Lung (tissue), 12 donors: ENCODE data around the gene PTPRD. TPM values are rescaled to one million over a fixed set of nuclear protein-coding genes. Genes with fewer than 3 reads are reported as not detected.

Source experiments
- ATAC-seq: fragments of 200-7000 bp; cut with Tn5 transposase; one replicate; pipeline ENCODE4 v1.9.1; 2020; ENCODE audit warnings: moderate number of reproducible peaks; ENCODE audit not compliant: insufficient read depth, low FRiP score
- DNase-seq, 3 donors: peaks; one replicate each; pipeline ENCODE4 v3.0.0-alpha.2; 2013 to 2017
- H3K27ac ChIP-seq, 2 donors: one replicate each; pipeline ENCODE4 v1.5.1; 2013; ENCODE audit warnings: mild to moderate bottlenecking in 2 of 2, moderate library complexity in 2 of 2, control low read depth in 1 of 2, inconsistent platforms in 1 of 2, low read depth in 1 of 2, low read length in 1 of 2
- H3K27me3 ChIP-seq, 3 donors: one replicate each; pipeline ENCODE4 v1.5.1; 2013; ENCODE audit warnings: low read length in 2 of 3; ENCODE audit not compliant: control insufficient read depth in 3 of 3, insufficient read depth in 3 of 3
- H3K36me3 ChIP-seq, 4 donors: one replicate each; pipeline ENCODE4 v1.5.1; 2013; ENCODE audit warnings: low read length in 4 of 4, mild to moderate bottlenecking in 1 of 4, moderate library complexity in 1 of 4; ENCODE audit not compliant: control insufficient read depth in 4 of 4, insufficient read depth in 4 of 4
- H3K4me1 ChIP-seq, 5 donors: one replicate each; pipeline ENCODE4 v1.5.1; 2013; ENCODE audit warnings: low read length in 5 of 5, mild to moderate bottlenecking in 2 of 5, moderate library complexity in 1 of 5; ENCODE audit not compliant: control insufficient read depth in 5 of 5, insufficient read depth in 5 of 5
- H3K4me3 ChIP-seq: one replicate; pipeline ENCODE4 v1.5.1; 2013; ENCODE audit warnings: mild to moderate bottlenecking, control low read depth, moderate library complexity
- H3K9ac ChIP-seq, 2 donors: one replicate each; pipeline ENCODE4 v1.5.1; 2013; ENCODE audit warnings: low read length in 2 of 2, control low read depth in 1 of 2; ENCODE audit not compliant: insufficient read depth in 1 of 2
- H3K9me3 ChIP-seq, 4 donors: one replicate each; pipeline ENCODE4 v1.5.1; 2013; ENCODE audit warnings: low read length in 3 of 4, mild to moderate bottlenecking in 1 of 4, moderate library complexity in 1 of 4; ENCODE audit not compliant: control insufficient read depth in 4 of 4, insufficient read depth in 3 of 4
- WGBS, 2 donors: extraction: QIAGEN DNeasy Blood & Tissue Kit; methylation state at CpG; one replicate each; pipeline ENCODE4 v1.1.7; 2013; 5-methylcytosine and 5-hydroxymethylcytosine counted together
- polyA plus RNA-seq, 2 donors: library from polyadenylated mRNA; stranded (reverse); fragments of 200-250 nt; gene quantifications; one replicate each; pipeline ENCODE4 v1.2.1, GENCODE V29; 2013
- total RNA-seq, 2 donors: library from RNA; depleted of rRNA in 1 of 2; stranded (reverse); fragments of >200 nt in 1 of 2; gene quantifications; one replicate each; pipeline ENCODE4 v1.2.1, GENCODE V29; 2014 to 2021
- TF ChIP-seq, protein P1 (sequence below): IDR thresholded peaks from 2 replicates; pipeline ENCODE4 v1.5.1; 2012; ENCODE audit warnings: mild to moderate bottlenecking; ENCODE audit errors: control extremely low read depth, extremely low read depth
- donor health status: control.
- donor health status: control.
- donor health status: Bipolar disorder and iron deficiency.
- donor health status: healthy.
- donor health status: DM: yes; HTN: yes; CAD: no.

Gene PTPRD
- total and polyA plus RNA-seq, 4 donors: 1.9 to 145 (median 13.7) TPM

DNA sequence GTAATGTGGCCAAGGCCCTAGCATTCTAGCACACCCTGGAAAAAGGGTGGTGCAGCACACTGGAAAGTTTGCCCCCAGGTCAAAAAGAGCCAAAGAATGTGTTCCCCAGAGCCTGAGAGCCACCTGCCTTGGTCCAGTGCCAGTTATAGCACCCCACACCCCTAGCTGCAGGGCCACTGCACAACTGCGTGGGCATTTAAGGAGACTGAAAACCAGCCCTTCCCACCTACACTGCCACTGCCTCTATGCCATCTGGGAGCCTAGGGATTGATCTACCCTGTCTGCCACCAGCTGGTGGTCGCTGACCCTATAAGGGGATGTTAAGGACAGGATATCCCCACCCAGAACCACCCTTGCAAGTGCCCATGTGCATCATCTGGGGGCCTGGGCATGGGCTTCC lies 38.2 kb upstream of the PTPRD start:
- TF ChIP-seq, protein P1, sequence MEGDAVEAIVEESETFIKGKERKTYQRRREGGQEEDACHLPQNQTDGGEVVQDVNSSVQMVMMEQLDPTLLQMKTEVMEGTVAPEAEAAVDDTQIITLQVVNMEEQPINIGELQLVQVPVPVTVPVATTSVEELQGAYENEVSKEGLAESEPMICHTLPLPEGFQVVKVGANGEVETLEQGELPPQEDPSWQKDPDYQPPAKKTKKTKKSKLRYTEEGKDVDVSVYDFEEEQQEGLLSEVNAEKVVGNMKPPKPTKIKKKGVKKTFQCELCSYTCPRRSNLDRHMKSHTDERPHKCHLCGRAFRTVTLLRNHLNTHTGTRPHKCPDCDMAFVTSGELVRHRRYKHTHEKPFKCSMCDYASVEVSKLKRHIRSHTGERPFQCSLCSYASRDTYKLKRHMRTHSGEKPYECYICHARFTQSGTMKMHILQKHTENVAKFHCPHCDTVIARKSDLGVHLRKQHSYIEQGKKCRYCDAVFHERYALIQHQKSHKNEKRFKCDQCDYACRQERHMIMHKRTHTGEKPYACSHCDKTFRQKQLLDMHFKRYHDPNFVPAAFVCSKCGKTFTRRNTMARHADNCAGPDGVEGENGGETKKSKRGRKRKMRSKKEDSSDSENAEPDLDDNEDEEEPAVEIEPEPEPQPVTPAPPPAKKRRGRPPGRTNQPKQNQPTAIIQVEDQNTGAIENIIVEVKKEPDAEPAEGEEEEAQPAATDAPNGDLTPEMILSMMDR: no peak
- no peaks in the 10 kb centered on the region for H3K36me3 ChIP-seq
- no peak overlapping the region for H3K4me3 ChIP-seq
- no peak overlapping the region for H3K9ac ChIP-seq
- no peaks in the 10 kb centered on the region for H3K4me1 ChIP-seq
- ATAC-seq: no peak
- 81 to 86% methylated on average over 2 of the region's 2 CpGs for WGBS, 2 donors
- H3K27me3 ChIP-seq: no peaks in the 10 kb centered on the region
- H3K9me3 ChIP-seq: peaks cover 0 to 8% (median 1%) of the 10 kb centered on the region in 4 donors
- H3K27ac ChIP-seq: no peak overlapping the region
- no peak for DNase-seq

DNA sequence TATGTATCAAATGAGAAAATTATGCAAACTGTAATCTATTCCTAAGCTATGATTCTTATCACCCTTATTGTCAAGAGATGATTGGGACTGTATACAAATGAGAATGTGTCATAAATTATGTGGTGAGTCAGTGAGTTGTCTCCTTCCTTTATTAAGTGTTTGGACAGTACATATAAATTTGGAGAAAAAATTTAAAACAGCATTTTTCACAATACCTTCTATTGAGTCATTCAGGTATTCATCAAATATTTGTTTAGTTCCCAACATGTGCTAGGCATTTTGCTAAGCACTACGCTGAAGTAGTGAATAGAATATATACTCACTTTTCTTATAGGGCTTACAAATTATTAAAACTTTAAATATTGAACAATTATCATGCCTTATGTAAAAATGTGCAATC lies 36.3 kb upstream of the PTPRD start:
- peak in 1 of 3 donors; percentile 9 for DNase-seq
- Histone ChIP-seq H3K4me1 (no peaks in the 10 kb centered on the region), H3K9ac (no peak overlapping the region), H3K27me3 (no peaks in the 10 kb centered on the region), H3K9me3 (peaks cover 0 to 8% (median 1%) of the 10 kb centered on the region in 4 donors), H3K27ac (no peak overlapping the region), H3K36me3 (no peaks in the 10 kb centered on the region), H3K4me3 (no peak overlapping the region)
- 62 to 71% methylated on average over 1 of the region's 1 CpG for WGBS, 2 donors
- no peak for ATAC-seq
- TF ChIP-seq, protein P1: no peak

DNA sequence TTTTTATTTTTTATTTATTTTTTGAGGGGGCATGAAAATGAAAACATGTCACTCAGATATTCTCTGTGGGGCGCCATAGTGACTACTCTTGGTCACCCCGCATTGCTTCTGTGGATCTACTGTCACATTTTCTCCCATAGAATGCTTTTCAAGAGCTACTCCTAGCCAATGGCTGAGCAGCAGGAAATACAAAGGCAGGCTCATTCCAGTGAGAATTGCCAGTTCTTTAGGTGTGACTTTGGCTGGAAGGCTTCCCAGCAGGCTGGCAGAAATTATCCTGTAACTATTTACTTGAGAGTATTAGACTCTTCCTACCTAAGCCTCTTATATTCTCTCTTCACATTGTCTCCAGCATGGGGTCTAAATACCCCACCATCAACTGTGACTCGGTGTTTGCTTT lies 21.0 kb upstream of the PTPRD start:
- H3K4me3 ChIP-seq: no peak overlapping the region
- no peak for ATAC-seq
- WGBS, 2 donors: 88% methylated on average over 3 of the region's 3 CpGs
- no peaks in the 10 kb centered on the region for H3K4me1 ChIP-seq
- H3K27me3 ChIP-seq: no peaks in the 10 kb centered on the region
- no peak overlapping the region for H3K9ac ChIP-seq
- H3K36me3 ChIP-seq: no peaks in the 10 kb centered on the region
- DNase-seq: no peak
- no peaks in the 10 kb centered on the region for H3K9me3 ChIP-seq
- H3K27ac ChIP-seq: no peak overlapping the region
- TF ChIP-seq, protein P1: no peak

DNA sequence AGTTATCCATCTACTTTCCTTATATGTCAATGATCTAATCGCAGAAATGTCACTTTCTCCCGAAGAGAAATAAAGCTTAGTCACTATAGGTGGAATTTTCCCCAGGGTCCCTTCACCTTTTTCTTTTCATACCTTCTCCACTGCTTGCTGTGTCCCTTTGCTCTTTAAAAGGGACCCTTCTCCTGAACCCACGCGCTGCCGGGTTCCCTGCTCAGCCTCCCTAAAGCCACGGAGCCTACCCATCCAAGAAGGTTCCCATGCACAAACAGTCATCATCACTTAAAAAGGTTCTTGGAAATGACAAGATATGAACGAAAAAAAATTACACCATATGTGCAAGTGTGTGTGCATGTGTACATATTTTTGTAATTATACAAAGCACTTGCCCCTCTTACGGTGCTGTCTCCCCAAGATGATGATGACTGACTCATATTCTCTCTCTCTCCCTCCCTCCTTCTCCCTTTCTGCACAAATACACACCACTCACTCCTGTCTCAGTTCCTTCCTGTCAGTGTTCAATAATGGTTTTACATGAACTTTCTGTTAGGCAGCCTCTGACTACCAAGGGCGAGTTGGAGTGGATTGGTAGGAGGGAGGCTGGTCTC lies 1.5 kb upstream of the PTPRD start:
- TF ChIP-seq, protein P1: no peak
- no peak for ATAC-seq
- H3K36me3 ChIP-seq: no peaks in the 10 kb centered on the region
- 55 to 61% methylated on average over 9 of the region's 9 CpGs for WGBS, 2 donors
- no peak for DNase-seq
- no peak overlapping the region for H3K4me3 ChIP-seq
- no peak overlapping the region for H3K9ac ChIP-seq
- peaks cover 0 to 14% (median 0%) of the 10 kb centered on the region in 5 donors for H3K4me1 ChIP-seq
- peaks cover 3 to 50% (median 48%) of the 10 kb centered on the region in 3 donors for H3K27me3 ChIP-seq
- H3K27ac ChIP-seq: no peak overlapping the region
- H3K9me3 ChIP-seq: no peaks in the 10 kb centered on the region
